ENCODE data around the gene SH3RF3.
"Not testable (repeated sequence)": the region's sequence is repeated elsewhere in the genome, so short reads cannot be mapped to it uniquely, and the experiment has no call there.

SH3RF3 gene

DNA sequence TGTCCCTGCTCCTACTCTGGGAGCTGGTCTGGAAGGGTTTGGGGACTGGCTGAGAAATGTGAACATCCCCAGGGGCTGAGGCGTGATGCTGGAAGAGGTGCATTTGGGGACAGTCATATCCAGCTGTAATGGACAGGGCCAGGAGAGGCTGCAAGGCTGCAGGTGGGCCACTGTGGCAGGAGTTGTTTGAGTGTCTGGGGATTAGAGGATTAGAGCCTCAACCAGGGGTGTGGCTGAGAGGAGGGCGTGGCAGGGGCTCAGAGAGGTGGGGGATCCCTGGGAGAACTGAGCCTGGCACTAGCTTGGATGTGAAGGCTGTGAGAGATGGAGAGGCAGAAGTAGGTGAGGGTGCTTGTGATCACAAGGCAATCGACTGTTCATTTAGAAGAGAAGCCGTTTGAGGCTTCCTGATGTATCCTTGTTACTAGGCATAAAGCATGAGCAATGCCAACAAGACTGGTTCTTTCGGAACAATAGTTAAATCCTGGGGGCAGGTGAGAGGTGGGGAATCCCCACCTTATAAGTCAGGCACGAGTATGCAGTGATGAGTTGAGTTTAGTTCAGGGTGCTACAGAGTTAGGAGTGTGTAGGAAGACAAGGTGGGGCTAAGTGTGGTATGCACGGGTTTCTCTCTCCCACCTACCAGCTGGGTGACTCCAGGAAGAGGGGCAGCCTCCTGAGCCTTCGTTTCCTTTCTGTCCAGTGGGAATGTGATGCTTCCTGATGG lies 31.9 kb downstream of the SH3RF3 start:
- DNase-seq = no peak

- DNase-seq = not testable (repeated sequence)
These were observed 33.4 kb downstream of the SH3RF3 start for GRCh38 chr2:109162367-109162766.

DNA sequence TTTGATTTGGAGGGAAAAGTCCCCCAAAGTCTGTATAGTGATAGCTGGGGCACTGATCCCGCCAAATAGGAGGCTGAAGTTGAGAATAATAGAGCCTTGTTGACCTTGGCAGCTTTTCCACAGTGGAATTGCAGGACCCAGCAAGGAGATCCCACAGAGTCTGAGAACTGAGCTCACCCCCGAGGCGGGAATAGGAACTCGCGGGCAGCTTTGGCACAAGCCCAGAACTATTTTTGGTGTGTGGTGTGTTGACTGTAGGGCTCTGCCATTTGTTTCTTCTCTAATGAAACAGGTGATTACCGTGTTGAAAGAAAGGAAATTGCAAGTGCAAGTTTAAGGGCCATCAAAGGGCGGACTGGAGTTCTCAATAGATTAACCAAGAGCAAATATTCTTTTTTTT lies 34.0 kb downstream of the SH3RF3 start:
- no peak for DNase-seq

DNA sequence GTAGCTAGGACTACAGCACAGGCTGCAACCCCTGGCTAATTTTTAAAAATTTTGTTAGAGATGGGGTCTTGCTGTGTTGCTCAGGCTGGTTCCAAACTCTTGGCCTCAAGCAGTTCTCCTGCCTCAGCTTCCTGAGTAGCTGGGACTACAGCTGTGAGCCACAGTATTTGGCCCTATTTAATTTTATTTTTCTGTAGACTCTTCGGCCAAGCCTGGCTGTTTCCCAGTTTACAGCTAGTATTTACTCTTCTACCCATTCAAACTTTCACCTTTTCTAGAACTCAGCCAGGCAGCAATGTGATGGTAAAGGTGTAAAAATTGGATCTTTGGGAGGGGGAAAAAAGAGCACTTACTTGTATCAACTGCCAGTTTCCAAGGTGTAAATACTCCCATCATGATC lies 35.3 kb downstream of the SH3RF3 start:
- no peak for DNase-seq

GRCh38 chr2:109164739-109165221 lies 35.8 kb downstream of the SH3RF3 start:
- DNase-seq = no peak

DNA sequence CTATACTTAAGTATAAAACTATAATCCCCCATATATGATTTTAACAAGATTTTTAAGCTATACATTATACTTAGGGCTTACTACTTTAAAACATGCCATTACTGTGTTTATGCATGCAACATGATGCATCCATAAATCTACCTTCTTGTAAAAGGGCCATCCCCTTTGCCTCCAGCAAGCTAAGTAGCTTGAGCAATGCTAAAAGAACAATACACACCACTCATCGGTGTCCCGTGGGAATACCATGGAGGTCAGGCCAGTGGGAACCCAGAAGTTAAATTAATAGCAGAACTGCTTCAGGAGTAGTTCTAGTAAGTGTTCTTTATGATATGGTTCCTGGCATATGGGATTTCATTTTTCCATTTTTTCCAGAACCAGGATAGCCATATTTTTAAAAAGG lies 37.8 kb downstream of the SH3RF3 start:
- no peak for DNase-seq

GRCh38 chr2:109168086-109168485 lies 39.1 kb downstream of the SH3RF3 start:
- no peak for DNase-seq

DNA sequence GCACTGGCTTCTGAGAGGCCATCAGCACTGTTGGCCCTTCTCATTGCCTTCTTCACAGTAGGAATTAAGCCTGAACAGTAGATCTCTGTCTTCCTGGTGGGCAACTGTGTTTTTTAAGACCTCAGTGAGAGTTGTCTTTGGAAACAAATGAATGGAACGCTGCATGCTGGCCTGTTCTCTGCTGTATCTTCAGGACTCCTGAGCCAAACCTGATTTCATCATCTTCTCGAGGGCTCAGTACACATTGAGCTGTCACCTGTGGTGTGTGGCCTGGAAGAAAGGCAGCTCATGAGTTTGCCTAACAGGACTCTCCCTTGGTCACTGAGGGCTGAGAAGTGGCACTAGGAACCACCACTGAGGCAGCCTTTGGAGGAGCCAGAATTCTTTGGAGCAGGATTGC lies 39.7 kb downstream of the SH3RF3 start:
- DNase-seq = no peak

DNA sequence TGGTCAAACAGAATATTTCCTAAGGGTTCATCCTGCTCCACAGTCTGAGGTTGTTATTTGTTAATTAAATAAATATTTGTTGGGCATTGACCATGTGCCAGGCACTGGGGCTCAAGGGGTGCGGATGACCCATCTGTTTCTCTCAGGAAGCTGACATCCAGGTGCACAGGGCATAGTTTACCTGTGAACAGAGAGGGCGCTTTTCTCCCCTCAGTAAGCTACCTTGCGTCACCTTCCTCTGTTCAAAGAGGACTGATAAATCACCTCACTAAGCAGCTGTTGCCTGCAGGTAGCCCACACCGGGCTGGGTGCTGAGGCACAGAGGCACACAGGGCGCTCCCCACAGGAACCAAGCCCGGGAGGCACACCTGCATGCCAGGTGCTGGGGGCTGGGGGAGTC lies 41.6 kb downstream of the SH3RF3 start:
- DNase-seq = no peak

DNA sequence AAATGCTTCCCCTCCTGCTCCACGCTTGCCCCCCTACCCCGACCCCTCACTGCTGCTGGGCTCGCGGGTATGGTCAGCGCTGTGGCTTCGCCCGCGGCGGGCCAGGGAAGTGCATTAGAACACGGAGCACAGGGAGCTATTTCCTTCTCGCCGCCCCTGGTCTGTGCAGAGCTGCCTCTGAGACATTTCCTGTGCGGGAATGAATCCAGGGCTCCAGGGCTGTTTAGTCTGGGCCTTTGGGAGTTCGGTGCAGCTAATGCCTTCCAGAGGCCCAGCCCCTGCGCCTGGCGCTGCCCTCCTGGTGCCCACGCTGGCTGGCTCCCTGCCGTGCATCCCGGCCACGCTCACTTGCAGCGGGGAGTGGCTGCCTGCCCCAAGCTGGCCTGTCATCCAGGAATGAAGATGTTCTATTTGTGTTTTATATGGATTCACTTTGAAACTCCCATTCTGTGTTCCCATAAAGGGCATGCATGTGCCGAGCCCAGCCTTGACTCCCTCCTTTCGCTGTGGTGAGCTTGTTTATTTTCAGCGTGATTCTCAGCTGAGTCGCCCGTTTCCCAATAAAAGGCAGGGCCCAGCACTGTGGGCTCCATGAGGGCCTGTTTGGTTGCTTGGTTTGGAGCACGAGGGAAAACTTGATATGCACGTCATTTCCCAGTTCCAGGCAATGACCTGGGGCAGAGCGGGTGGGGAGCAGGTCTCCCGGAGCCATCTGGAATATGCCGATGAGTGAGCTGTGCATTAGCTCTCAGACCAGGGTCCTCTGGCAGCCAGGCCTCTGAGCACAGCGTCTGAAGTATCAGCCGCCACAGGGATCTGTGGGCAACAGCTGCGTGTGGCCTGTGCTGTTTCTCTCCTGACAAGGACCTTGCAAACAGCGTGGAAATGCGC lies 42.7 kb downstream of the SH3RF3 start:
- DNase-seq = no peak

DNA sequence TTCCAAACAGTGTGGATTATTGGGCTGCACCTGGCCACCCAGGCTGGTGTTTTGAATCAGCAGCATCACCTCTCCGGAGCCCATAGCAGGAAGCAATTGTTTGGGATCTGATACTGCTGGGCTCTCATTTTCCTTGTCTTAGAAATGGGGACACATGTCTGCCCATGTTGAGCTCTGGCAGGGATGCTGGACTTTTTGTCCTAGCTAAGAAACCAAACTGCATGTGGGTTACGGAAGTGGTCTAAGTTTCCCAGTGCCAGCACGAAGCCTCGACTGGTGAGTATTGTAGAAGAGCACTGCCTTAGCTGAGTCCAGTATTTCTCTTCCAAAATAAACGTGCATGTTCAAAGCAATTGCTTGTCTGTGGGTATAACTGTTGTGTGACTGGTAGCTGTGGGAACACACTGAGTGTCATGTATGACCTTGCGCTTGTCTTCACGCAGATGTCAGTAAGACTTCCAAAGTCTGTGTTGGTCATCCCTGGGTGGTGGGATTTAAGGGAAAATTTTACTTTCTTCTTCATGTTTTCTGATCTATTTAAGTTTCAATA lies 43.6 kb downstream of the SH3RF3 start:
- DNase-seq = no peak

- DNase-seq = no peak
These were observed 44.5 kb downstream of the SH3RF3 start for GRCh38 chr2:109173311-109174171.

DNA sequence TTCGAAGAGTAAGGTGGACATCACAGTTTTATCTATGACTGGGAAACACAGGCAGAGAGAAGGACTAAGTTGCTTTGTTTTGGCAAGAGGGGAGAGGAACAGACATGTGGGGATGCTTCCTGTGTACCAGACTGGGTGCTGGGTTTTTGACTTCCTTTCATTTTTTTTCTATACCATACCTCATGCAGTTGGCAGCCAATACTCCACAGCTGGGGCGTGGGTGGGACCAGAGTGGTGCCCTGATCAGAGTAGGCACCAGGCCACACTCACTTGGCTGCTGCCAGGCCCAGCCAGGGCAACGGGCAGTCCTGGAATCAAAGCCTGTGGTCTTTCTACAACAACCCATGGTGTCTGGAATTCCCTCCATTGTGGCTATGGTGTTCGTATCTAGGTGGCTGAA lies 45.2 kb downstream of the SH3RF3 start:
- no peak for DNase-seq

DNA sequence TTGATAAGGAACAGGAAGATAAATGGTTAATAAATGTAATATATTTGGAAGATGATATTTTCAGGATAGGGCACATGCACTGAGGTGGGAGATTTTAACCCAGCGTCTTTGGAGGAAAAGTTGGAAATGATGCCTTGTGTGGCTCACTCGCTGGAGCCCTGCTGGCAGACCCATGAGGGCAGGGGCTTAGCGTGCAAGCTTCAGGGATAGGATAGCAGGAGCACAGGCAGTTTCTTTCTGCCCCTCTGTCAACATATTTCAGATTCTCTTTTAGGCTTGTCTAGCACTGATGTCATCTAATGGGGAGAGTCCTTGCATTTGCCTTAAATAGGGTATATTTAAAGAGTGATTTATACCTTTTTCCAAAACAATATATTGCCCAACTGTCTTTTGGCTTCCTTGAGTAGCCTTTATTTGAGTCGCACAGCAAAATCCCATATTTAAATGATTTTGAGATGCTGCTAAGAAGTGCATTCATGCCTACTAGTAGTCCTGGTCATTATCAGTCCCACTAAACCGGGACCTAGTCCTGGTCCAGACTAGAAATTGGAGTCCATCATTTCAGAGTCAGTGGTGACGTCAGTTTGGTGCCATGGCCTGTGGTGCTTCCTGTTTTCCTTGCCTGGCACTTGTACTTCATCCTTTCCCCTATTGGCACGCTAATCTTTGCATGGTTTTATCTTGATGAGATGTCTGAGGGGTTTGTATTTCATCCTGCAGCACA lies 45.8 kb downstream of the SH3RF3 start:
- DNase-seq = no peak

GRCh38 chr2:109175350-109175678 lies 46.3 kb downstream of the SH3RF3 start:
- no peak for DNase-seq

DNA sequence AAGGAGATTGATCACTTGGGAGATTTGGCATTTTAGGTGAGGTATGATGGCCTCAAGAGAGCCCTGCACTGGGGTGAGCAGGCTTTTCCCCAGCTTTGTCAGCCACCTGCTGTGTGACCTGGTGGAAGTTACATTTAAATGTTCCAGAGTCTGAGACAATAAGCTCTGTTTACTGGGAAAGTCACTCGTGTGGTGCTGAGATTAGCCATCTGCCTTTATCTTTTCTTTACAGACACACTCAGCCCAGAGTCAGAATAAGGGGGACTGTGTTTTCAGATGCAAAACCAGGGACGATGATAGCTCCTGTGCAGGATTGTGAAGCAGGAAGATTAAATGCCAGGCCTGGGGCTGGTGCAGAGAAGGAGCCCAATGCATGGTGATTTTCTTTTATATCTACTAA lies 47.9 kb downstream of the SH3RF3 start:
- no peak for DNase-seq

GRCh38 chr2:109177635-109178034 lies 48.6 kb downstream of the SH3RF3 start:
- DNase-seq = no peak

- no peak for DNase-seq
These were observed 50.0 kb downstream of the SH3RF3 start for GRCh38 chr2:109178968-109179367.

GRCh38 chr2:109180786-109181185 lies 51.8 kb downstream of the SH3RF3 start:
- no peak for DNase-seq

GRCh38 chr2:109182426-109182825 lies 53.4 kb downstream of the SH3RF3 start:
- DNase-seq = no peak

DNA sequence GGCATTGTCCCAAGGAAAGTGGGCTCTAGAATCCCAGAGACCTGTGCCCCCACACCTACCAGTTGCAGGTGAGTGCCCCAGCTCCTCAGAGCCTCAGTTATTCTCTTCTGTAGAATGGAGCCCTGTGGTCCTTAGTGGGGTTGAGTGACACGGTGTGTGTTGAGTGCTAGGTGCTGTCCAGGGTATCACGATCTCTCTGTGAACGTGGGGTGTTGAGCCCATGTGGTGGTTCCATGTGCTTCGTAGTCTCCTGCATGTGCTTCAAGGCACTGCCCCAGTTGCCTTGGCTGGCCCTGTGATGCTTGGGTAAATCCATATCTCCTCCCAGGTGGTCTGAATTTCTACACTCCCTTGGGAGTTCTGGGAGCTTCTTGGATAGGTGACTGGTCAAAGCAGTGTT lies 54.9 kb downstream of the SH3RF3 start:
- DNase-seq = no peak

- no peak for DNase-seq
These were observed 55.4 kb downstream of the SH3RF3 start for GRCh38 chr2:109184368-109184767.
